ENCODE data around the gene PGLYRP1. TPM values are rescaled to one million over a fixed set of nuclear protein-coding genes. Genes with fewer than 3 reads are reported as not detected.

PGLYRP1 gene
- polyA plus RNA-seq, 12 donors, result 0.28 to 4.1 (median 0.62) TPM; not detected in 5

DNA sequence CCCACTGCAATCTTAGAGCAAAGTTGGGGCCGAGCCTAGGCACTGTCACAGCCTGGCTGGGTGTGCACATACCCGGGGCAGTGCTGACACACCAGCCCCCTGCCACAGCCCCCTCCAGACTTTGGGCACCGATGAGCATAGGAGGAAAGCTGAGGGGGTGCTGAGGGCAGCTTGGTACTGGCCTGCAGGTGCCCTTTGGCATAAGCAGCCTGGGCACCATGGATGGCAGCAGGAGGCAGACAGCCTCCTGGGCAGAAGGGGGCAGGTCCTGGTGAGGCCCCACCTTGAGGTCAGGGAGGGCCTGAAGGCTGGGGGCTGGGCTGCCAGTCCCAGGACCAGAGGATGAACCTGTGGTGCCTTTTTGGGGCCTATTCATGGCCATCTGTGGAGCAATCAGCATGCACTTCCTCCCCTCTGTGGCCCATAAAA is 9.8 kb upstream of the PGLYRP1 start:
- DNase-seq, result no peak

DNA sequence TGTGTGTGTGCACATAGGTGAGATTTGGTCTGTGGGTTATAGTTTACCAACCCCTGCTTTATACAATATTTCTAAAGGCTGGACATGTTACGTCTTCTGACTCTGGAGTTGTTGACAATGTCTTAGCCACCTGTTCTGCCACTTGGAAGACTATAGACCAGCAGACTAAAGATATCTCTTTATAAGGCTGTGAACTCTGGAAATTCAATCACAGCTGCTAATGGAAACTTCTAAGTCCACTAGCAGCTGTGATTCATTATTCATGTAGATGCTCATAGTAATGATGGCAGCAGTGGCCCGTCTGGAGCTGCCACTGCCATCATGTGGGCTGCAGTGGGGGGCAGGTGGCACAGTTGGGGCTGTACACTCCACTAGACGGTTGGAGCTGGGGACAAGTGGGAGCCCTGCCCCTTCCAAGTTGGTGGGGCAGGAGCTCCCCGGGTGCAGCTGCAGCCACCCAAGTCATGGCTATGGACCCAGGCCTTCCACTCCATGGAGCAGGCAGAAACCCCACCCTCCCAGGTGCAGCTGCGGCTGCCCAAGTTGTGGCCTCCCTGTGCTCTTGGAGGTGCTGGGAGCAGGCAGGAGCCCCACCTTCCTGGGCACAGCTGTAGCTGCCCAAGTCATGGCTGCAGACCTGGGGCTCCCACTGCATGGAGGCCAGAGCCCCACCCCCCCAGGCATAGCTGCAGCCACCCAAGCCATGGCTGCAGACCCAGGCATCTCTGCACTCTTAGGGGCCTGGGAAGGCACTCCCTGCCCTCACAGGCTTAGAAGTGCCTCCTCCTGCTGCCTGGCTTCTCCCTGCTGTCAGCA is 9.1 kb upstream of the PGLYRP1 start:
- DNase-seq, result peak; percentile 35

DNA sequence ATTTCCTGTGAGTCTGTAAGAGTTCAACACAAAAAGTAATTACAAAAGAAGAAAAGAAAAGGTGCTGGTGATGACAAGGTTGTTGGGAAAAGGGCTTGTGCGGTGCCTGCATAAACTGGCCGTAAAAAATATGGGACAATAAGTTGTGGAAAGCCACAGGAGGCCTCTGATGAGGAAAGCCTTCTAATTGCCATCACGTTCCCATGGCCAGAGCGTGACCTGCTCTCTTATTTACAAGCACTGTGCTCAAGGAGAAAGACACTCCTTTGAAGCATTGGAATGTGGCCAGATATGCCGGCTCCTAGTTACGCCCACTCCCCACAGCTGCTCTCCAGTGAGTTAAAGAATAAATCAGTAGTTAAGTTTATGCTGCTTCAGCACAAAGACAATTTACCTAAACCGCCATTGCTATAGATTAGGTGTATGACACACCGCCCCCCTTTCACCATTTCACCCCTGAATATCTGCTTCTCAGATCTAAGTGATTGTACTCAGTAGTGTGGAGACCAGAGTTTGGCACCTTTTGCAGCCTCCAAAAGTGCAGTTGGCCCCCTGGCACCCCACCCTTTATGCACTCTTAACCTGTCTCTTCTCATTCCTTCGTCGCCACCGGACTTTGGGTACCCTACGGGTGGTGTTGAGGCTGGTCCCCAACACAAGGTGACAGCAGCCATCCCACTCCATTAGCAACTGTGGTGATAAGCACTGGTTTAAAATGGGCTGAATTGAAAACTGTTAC is 8.1 kb upstream of the PGLYRP1 start:
- DNase-seq, result no peak

DNA sequence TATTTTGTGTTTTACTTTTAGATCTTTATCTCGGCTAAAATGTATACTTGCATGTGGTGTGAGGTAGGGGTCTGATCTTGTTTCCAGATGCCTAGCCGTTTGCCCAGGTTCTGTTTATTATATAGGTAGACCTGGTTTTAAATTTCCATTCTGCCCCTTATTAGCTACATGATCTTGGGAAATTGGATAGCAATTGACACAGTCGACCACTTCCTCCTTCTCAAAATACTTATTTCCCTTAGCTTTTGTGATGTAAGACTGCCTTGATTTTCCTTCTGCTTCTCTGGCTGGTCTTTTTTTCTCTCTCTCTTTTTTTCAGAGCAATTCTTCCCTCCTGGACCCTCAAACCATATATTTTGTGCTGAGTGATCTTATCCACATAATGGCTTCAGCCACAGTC is 3.0 kb upstream of the PGLYRP1 start:
- no peak for DNase-seq

DNA sequence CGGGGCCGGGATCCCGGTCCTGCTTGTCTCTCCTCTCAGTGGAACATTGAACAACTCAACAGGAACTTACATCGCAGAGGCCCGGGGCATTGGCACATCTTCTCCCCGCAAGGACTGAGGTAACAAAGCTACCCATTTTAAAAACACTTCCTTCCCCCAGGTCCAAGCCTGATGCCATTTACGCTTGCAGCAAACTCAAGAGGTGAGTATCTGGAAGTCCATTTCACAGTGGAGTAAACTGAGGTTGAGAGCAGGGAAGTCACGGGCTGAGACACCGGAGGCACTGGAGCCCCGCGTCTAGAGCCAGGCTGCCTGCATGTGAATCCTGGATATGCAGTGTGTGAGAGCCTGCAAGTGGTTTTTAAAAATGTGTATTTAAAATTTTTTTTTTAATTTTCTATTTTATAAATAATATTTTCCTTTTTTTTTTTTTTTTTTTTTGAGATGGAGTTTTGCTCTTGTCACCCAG is 492 bp upstream of the PGLYRP1 start:
- no peak for DNase-seq

DNA sequence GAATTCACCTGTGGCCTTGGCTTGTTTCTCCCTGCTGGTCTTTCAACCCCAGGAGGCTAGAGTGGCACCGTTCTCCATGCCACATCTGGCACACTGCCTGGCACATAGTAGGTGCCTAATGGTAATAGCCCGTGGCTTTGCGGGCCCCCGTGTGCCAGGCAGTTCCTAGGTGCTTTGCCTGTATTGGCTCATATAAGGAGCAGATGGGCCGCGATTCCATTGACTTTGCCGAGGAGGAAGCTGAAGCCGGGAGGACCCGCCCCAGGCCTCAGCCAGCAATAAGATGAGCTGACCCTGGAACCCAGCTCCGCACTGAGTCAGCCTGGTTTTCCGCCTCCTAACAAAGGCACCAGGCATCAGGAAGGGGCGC is 807 bp downstream of the PGLYRP1 start:
- DNase-seq, result no peak

DNA sequence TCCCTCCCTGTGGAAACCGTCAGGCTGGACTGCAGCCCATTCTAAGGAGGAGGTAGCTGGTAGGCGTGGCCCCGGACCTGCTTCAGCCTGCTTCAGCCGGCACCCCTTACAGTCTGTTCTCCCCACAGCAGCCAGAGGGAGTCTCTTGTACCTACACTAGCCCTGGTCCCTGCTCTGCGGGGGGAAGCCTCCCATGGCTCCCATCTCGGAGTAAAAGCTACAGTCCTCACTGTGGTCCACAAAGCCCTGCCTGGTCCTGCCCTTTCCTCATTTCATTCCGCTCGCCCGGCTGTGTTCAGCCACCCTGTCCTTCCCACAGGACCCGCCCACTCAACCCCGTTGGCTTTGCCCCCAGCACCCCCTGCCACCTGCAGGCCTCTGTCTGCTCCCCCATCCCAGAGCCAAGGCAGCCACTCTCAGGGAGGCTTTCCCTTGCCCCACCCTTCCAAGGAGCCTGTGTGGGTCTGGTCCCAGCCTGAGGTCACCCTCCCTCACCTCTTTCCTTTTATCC is 1.3 kb downstream of the PGLYRP1 start:
- DNase-seq, result no peak

DNA sequence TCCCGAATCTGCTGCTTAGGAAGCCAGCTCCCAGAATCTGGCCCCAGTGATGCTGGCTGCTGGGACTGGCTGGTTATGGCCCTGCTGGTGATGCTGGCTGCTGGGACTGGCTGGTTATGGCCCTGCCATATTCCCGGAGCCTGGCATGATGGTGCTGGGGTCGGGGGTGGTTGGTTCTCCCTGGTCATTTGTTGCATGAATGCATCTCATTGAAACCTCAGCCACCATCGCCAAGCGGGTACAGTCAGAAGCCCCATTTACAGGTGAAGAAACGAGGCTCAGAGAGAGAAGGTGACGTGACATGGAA is 2.1 kb downstream of the PGLYRP1 start:
- no peak for DNase-seq

DNA sequence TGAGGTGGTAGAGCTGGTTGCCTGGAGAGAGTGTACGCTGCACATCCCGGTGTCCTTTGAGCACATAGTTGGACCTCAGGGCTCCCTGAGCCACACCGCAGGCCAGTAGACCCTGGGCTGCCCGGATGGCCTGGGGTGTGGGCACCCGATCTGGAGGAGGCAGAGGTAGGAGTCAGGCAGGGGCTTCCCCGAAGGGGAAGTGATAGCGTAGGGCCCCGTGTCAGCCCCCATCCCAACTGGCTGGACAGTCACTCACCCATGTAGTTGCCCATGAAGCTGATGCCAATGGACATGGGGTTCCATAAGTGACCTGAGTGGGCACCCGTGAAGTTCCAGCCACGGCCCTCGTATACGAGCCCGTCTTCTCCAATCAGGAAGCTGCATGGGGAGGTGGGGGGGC is 3.6 kb downstream of the PGLYRP1 start:
- DNase-seq, result no peak

DNA sequence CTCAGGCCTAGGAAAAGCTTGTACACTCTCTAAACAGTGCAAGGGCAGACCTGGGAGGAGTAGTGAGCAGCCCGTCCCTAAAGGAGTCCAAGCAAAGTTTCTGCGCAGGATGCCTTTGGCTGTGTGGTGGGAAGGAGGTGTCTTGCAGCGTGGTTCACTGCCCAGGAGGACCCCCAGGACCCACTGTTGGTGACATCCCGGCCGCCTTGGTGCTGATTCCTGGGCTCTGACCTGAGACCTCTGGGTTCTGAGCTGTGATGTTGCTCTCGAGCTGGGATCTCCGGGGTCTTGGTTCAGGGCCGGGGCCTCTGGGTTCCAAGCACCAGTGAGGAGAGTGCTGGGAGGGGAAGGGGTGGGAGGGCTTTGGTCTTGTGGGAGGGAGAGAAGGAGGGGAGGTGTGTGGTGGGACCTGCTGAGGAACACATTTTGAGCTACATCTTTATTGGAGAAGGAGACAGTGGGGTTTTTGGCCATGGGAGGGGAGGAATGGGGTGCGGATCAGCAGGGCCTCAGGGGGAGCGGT is 4.1 kb downstream of the PGLYRP1 start:
- DNase-seq, result no peak

DNA sequence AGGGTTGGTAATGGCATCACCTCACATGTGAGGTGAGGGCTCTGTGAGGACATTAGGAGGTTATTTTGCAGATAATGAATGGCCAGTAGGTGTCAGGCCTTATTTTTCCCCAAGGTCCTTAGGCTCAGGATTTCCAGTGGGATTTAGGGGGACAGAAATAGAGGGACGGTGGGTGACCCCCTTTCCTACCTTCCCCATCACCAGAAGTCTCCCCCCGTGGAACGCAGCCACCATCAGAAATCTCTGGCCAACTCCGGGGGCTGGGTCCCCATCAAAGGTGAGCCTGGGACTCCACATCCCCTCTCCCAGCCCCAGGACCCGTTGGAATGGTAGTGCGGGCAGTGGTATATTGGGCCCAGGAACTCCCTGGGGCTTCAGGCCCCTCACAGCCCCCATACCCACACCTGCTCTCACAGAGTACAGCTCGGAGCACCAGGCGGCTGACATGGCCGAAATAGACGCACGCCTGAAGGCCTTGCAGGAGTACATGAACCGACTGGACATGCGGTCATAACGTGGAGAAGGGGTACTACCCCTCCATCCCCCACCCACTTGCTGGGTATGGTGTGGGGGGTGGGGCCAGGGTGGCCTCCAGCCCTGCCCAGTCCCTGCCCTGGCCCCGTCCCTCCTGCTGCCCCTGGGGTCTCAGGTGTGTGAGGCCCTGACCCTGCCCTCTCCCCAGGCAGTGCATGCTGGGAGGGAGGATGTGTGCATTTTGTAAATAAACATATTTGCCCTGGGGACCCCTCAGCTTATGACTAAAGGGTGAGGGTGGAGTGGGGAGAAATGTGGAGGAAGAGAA is 4.8 kb downstream of the PGLYRP1 start:
- no peak for DNase-seq

DNA sequence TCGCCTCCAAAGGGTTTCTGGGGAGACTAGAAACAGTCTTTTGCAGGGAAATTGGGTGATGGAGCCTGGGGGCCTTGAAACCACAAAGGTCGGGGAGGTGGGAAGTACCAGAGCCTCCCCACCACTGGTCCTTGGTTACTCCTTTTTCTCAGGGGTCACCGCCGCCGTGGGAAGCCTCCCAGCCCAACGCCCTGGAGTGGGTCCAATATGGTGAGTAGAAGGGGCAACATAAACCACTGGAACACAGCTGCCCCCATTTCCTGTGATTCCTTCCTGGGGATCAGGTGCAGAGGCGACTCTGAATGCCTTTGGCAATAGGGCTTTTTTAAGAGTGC is 5.8 kb downstream of the PGLYRP1 start:
- no peak for DNase-seq

DNA sequence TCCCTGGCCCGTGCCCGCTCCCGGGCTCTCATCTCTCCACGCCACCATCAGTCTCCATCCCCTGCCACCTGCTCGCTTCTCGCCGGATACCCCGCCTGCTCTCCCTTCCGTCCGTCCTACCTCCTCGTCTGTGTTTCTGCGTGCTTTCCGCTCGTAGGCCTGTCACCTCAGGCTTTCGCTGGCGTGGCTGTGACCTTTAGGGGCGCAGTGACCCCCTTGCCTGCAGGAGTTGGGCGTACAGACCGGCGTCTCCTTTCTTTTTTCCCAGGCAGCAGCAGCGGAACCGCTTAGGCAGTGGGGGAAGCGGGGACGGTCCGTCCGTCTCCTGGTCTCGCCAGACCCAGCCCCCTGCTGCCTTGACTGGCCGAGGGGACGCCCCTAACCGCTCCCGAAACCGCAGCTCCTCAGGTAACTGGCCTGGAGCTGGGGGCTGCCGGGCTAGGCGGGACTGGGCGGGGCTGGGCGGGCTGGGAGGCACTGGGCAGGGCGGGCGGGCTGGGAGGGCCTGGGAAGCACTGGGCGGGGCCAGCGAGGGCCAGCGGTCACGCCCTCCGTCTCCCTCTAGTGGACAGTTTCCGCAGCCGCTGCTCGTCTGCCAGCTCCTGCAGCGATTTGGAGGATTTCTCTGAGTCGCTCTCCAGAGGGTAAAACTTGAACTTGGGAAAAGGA is 6.3 kb downstream of the PGLYRP1 start:
- DNase-seq, result peak; percentile 89

DNA sequence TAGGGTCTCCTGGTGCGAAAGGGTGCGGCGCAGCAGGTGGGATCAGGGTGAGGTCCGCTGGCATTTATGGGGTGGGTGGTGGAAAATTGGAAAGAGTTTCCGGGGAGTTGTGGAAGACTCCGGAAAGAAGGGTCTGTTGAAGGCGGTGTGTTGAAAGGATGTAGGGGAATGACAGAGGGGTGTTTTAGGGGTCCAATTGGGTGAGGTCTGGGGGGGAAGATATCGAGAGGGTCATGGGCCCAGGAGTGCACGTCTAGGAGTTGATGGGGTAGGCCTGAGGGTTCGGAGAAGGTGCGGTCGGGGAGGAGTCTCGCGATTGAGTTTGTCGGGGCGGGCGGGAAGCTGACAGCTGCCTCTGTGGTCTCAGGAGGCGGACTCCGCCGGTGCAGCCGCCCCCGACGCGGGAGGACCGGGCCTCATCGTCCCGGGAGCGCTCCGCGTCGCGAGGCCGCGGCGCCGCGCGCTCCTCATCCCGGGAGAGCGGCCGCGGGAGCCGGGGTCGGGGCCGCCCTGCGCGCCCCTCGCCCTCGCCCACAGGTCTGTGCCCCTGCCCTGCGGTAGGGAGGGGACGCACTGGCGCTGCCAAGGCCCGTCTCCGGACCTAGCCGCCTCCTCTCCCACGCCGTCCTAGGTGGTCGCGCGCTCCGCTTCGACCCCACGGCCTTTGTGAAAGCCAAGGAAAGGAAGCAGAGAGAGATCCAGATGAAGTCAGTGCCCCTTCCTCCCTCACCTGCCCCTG is 7.0 kb downstream of the PGLYRP1 start:
- DNase-seq, result no peak

DNA sequence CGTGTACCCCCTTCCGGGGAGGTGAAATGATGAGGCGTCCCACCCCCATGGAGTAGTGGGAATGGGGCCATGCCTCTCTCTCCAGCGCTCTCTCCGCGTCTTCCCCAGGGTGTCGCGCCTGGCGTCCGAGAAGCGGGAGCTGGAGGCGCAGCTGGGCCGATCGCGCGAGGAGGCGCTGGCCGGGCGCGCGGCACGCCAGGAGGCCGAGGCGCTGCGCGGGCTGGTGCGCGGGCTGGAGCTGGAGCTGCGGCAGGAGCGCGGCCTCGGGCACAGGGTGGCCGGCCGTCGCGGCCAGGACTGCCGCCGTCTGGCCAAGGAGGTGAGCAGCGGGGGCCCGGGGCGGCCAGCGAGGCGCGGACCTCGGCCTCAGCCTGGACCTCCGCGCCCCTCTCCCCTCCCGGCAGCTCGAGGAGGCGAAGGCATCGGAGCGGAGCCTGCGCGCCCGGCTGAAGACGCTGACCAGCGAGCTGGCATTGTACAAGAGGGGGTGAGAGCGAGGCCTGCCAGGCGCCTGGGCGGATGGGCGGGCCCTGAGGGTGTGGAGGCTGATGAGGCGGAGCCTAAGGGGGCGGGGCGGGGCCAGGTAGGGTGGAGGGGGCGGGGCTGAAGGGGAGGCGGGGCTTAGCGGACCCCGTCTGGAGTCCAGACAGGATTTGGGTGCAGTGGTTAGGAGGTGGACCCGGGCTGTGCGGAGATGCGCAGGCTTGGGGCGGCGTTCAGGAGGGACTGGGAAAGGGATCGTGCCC is 7.7 kb downstream of the PGLYRP1 start:
- DNase-seq, result no peak

DNA sequence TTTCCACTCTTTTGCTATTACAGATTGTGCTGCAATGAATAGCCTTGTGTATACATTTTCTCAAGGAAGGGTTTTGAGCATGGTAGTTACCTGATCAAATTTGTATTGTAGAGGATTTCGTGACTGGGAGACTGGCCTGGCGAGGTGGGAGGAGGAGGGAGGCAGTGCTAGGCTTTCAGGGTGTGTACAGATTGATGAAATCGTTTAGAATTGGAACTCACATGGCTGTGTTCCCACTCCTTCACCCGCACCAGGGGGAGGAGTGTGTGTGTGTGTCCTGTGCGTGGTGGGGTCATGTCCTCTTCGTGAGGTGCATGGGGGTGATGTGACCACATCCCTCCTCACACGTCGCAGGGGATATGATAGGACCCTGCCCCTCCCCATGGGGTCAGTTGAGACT is 8.3 kb downstream of the PGLYRP1 start:
- DNase-seq, result no peak

DNA sequence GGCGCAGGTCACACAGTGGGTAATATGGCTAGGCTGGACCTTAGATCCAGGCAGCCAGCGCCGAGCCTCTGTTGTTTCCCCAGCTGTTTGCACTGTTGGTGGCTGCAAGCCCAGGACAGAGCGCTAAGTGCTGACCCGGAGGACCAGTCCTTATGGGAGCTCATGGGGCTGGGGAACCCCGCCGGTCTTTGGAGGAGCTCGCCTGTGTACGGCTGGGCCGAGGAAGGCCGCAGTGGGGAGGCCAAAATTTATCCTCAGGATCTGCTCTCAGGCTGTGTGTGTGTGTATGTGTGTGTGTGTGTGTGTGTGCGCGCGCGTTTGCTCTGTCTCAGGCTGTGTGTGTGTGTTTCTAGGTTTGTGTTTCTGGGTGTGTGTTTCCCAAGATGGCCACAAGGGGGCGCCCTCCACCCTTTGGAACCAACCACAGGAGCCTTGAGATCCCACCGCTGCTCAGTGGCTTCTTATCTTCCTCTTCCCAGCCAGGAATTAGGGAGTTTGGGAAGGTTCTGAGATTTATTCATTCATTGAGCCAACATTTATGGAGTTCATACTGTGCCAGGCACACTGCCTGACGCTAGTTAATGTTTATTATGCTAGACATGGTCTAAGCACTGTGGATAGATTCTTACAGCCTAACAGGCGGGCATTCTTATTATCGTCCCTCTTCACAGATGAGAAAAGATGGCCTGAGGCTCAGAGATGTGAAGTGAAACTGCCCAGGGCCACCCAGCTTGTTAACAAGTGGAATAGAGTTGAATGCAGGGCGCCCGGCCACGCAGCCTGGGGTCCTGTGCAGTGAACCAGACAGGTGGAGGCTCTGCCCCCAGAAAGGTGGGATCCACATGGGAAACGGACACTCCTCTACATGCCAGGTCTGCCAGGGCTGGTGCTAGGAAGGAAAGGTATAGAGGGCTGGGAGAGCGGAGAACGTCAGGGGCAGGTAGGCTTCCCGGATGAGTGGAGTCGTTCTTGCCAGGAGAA is 13.0 kb downstream of the PGLYRP1 start:
- peak; percentile 56 for DNase-seq

DNA sequence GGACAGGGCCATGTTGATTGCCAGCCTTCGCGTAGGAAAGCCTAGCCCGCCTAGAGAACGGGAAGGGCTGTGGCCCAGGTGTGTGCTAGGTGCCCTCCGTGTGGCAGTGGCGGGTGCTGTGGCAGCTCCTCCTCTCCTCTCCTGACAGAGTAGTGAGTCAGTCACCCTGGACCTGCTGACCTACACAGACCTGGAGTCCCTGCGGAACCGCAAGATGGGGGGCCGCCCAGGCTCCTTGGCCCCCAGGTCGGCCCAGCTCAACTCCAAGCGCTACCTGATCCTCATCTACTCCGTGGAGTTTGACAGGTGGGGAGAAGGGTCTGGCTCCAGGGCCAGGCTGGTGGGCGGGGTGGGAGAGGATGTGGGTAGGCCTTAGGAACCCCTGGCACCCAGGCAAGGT is 16.4 kb downstream of the PGLYRP1 start:
- no peak for DNase-seq
